SH-SY5Y (cell line): Measurements from ENCODE around the gene TJP3.

Source experiments
- GATA2 ChIP-seq: IDR thresholded peaks from 2 replicates; pipeline ENCODE4 v1.6.1; 2011; ENCODE audit warnings: mild to moderate bottlenecking, low read depth, low read length
- GATA3 ChIP-seq: IDR thresholded peaks from 2 replicates; pipeline ENCODE4 v1.6.1; 2011; ENCODE audit warnings: low read depth, mild to moderate bottlenecking, low read length, moderate library complexity

TJP3 gene

GRCh38 chr19:3768748-3769099, 60.5 kb downstream of the TJP3 start:
- TF ChIP-seq GATA3, result no peak
- TF ChIP-seq GATA2, result no peak

- no peak for TF ChIP-seq GATA3
- TF ChIP-seq GATA2, result no peak
Measured at GRCh38 chr19:3769494-3769893, 61.3 kb downstream of the TJP3 start.

- TF ChIP-seq GATA2 (no peak), GATA3 (no peak)
Measured at GRCh38 chr19:3770136-3770999, 62.2 kb downstream of the TJP3 start.

GRCh38 chr19:3771000-3771905, 63.1 kb downstream of the TJP3 start:
- TF ChIP-seq GATA2 (no peak), GATA3 (no peak)

- TF ChIP-seq GATA2 (no peak), GATA3 (no peak)
Measured at GRCh38 chr19:3771906-3772455, 63.8 kb downstream of the TJP3 start, which contains the start of gene RAX2. Gene RAX2, minus strand, starts transcription at chr19:3772228. Its CDS starts 486 bp downstream, at chr19:3771742.

GRCh38 chr19:3773814-3774515, 65.8 kb downstream of the TJP3 start:
- TF ChIP-seq GATA2 (no peak), GATA3 (no peak)

- no peak for TF ChIP-seq GATA2
- no peak for TF ChIP-seq GATA3
Measured at GRCh38 chr19:3774621-3775373, 66.6 kb downstream of the TJP3 start.

GRCh38 chr19:3775374-3775711, 67.2 kb downstream of the TJP3 start:
- no peak for TF ChIP-seq GATA2
- TF ChIP-seq GATA3, result no peak

GRCh38 chr19:3775831-3776230, 67.6 kb downstream of the TJP3 start:
- TF ChIP-seq GATA2, result no peak
- no peak for TF ChIP-seq GATA3

- TF ChIP-seq GATA2 (no peak), GATA3 (no peak)
Measured at GRCh38 chr19:3776479-3777040, 68.4 kb downstream of the TJP3 start.

GRCh38 chr19:3778104-3778867, 70.1 kb downstream of the TJP3 start:
- no peak for TF ChIP-seq GATA2
